ENCODE results near the gene EPB41L2.
"Not testable (repeated sequence)": the region's sequence is repeated elsewhere in the genome, so short reads cannot be mapped to it uniquely, and the experiment has no call there.

Gene EPB41L2

DNA sequence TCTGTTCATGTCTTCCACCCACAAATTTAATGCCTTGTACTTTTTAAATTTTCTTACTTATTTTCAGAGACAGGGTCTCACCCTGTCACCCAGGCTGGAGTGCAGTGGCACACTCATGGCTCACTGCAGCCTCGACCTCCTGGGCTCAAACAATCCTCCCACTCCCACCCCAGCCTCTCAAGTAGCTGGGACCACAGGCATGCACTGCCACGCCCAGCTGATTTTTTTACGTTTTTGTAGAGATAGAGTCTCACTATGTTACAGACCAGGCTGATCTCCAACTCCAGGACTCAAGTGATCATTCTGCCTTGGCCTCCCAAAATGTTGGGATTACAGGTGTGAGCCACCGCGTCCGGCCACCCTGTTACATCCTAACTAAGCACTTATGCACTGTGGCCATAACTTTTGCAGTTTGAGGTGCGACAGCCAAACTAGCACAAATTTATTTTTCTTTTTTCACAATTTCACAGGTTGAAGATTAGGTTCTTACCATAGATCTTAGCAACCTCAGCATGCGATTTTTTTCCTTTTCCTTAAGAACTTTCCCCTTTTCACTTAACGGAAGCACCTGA, 92.1 kb downstream of the EPB41L2 start:
- no peak for DNase-seq

DNA sequence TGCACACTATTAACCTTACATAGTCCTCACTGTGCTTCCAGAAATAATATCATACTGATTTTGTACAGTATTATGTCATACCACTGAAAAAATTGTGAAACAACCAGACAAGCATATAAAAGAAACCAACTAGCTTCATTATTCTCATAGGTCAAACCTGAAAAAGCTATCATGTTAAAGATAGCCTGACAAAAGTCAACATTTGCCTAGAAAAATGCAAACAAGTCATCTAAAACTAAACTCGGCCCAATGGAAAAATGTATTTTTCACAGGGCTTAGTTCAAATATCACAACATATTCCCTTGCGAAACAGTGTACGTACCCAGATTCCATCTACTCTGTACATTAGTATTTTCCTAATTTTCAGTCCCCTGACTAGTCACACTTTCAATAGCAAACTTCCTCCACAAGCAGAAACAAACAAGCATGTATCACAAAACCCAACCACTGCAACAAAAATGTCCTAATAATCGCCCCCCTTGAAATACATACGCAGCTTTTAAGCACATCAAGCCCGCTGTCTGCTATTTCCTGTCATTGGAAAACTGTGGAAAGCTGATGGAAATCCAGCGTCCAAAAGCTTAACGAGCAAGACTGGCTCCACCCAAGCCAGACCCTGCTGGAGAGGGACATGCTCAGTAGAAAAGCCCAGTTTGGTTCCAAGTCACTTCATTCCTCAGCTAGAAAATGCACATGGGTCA, 93.1 kb downstream of the EPB41L2 start:
- no peak for DNase-seq

DNA sequence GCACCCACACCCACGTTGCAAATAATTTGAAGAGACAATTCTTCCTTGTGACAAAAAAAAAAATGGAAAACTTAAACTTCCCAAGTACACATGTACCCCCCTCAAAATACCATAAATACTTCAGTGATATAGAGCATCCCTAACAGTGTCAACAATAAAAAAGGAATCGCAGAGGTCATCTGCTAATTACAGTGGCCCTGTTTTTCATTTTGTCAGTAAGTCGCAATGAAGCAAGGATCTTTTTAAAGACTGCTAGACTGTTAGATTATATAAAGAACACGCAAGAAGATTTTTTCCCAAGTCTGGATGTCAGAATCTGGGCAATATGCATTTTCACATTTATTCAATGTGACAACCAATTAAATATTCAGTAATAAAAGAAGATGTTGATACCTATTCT, 93.9 kb downstream of the EPB41L2 start:
- no peak for DNase-seq

DNA sequence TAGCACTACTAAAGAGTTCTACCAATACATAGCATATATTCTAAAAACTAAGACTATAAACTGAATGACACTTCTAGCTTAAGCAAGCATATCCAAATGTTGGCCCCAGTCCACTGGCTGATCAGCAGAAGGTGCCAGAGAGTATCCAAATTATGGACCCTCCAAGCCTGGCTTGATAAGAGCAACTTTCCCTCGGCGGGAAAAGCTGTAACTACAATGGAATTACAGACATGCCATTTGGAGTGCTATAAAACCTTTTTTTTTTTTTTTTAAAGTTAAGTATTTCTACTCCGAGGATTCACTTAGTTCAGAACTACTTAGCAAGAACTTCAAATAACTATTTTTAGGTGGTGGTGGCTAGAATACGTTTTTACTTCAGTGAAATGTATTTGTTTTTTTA, 94.6 kb downstream of the EPB41L2 start:
- no peak for DNase-seq

DNA sequence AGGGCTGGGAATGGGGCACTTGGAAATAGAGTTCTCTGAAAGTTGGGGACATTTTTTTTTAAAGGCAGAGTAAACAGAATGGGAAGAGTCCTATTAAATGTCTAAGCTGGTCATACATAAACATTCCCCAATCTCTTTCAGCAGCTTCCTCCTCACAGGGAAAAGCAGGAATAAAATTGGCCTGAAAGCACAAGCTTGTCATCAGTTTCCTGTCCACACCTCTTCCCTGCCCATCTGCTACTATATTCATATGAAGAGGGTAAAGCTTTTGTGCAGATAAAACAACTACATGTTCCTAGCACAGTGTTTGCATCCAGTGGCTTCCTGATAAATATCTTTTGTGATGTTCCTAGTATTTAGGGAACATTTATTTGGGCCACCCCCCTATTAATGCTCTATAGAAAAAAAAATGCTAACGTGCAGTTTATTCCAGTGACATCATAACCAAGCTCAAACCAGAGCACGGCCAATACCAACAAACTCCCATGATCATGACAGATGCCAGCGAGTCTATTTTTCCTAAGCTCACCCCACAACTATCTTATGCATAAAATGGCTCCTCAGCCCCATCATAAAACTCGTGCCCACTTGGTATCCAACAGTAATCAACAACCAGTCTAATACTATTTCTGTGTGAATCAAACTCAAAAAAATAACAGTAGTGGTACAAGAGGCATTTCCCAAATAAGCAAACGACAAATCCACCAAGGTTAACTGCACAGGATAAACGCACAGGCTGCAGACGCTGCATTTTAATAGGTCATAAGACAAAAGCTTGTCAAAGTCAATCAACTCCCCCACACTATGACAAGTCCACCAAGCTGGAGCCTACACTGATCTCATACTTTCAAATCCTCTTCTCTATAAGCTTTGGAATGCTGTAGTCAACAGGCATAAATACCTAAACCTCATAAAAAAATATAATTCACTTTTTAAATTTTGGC, 95.3 kb downstream of the EPB41L2 start:
- no peak for DNase-seq

DNA sequence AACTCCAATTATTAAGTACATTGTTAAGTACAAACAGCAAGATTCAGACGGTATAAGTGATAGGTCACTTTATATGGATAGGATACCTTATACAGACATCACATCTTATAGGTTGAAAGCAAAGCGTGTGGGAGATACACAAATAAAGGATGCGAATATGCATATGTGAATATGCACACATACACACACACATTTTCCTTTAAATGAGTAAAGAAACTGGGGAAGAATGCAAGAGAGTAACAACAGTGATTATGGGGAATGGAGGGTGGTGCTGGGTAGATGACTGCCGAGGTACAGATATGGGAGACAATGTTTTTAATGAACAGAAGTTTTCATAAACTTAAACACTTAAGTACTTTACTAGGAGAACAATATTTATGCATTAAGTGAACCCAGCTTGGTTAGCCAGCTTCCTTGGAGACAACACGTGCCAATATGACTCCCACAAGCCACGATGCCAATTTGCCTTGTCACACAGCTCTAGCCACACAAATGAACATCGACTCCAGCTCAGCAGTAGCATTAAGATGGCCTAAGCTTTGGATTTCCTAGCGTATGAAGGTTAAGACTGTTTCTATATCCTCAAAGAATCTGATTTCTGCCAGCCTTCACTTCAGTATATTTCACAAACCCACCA, 96.6 kb downstream of the EPB41L2 start:
- no peak for DNase-seq

DNA sequence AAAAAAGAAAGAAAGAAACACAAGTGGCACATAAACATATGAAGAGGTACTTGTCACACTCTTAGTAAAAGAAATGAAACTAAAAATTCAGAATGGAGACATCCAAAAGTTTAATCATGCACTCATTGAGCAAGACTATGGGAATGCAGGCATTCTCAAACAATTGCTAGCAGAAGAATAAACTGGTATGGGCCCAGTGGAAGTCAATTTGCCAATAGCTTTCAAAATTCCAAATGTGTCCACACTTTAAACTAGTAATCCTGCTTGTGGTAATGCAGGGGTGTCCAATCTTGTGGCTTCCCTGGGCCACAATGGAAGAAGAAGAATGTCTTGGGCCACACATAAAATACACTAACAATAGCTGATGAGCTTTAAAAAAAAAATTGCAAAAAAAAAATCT, 97.4 kb downstream of the EPB41L2 start:
- DNase-seq, result no peak

DNA sequence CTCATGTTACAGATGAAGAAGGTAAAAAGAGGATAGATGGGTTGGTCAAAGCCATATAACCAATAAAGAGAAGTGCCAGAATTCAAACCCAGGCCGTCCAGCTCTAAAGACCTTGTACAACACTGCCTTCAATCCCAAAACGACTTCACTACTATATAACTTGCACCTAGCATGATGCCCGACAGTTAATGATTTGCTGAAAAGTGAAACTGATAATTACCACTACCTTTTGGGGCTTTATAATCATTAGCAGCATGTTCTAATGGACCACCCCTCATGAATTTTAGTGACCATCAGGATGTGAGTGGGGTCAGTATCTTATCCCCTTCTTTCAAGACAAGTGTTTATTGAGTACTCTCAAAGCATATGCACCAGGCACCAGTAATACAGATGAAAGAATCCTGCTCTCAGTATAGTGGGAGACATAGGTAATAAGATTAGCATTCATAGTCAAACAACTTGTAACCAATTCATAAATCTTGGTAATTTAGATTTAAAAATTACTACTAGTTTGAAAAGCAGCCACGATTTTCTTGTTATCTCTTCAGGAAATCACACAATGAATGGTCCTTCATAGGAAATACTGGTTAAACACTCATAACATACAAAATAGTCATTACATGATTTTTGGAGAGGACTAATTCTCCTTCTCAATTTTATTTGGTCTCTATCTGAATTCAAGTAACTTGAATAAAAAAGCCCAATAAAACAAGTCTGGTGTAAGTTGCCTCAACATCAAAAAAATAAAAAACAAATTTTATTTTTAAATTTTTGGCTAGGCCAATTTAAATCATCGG, 98.0 kb downstream of the EPB41L2 start:
- no peak for DNase-seq

DNA sequence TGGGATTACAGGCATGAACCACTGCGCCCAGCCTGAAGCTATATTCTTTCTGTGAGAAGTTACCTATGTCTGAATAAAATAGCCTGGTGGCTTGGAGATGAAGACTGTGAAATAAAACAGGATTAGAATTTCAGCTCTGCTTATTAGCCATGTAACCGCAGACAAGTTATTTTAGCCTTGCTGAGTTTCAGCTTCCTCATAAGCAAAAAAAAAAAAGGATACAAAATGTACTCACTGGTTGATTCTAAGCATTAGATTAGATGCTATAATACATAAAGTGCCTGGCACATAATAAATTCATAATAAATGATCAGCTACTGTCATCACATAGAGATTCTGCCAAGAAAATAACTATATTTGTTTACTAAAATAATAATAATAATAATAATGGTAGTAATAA, 98.8 kb downstream of the EPB41L2 start:
- DNase-seq, result no peak

DNA sequence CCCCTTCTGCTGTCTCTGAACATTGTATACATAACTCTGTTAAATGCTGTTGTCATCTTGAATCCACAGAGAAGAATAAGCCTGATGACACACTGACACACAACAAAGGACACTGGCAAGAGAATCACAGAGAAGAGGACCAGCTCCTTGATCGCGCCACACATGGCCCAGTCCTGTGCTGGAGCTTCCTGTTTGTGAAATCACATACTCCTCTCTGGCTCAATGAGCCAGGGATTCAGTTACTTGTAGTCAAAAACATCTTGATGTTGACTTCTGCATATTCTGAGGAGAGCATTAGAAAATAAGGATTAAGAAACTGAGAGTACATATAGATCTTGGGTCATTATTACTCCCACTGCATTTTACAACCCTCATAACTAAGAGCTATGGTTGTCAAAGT, 100.1 kb downstream of the EPB41L2 start:
- DNase-seq, result no peak

DNA sequence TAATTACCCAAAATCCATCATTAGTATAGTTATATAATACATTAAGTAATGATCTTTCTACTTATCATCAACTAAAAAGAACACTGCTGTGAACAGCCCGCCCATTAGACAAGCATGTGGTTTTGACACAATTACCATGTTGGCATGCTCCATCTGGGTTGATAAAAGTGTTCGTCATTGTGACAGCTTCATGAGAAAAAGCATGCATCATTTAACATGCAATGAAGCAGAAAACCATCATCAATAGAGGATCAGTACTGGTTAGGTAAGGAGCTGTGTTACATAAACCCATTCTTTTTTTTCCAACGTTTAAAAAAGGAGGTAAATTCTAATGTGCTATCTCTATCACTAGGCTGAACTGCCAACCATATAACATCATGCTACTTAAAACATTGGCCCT, 101.9 kb downstream of the EPB41L2 start:
- no peak for DNase-seq

DNA sequence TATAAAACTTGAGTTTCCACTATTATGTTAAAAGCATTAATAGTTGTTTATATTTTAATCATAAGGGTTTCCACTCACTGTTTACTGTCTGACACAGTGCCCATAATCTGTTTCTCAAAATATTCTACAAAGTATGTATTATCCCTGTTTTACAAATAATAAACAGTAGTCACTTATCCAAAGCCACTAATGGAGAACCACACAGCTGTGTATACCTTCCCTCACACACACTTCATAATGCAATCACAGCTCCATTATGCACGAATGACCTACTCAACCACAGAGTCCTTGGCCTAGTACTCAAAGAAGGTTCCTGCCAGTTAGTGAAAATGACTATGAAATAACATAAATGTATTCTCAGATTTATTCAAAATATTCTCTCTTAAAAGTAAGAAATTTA, 103.1 kb downstream of the EPB41L2 start:
- DNase-seq, result no peak

DNA sequence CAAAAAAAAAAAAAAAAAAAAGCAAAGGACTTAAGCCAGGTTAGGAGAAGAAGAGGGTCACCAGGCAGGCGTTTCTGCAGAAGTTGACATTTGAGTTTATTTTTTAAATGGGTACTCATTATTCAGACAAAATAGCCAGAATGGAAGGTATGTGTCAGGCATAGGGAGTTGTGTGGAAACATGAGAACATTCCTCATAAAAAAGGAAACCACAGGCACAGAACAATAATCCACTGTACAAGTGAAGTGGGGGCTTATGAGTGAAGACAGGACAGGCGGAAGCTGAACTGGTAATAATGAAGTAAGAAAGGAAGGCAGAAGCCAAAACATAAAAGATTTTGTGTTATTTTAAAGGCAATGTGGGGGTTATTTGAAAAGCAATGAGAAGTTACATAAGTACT, 104.6 kb downstream of the EPB41L2 start:
- no peak for DNase-seq

DNA sequence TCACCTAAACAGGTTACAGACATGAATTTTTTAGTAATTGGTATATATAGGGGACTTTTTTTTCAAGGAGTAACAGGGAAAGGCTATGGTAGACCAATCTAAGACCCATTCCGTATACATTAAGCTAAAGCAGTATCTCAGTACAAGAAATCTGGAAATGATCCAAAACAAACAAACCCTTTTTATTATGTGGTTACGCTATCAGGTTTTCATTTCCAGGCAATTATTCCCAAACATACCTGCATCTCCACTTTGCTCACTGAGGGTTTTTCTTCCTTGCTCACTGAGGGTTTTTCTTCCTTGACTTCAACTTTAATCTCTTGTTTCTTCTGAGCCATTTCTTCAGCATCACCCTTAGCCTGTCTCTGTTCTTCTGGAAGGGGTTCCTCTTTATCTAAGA, 107.3 kb downstream of the EPB41L2 start:
- DNase-seq, result peak; percentile 14

DNA sequence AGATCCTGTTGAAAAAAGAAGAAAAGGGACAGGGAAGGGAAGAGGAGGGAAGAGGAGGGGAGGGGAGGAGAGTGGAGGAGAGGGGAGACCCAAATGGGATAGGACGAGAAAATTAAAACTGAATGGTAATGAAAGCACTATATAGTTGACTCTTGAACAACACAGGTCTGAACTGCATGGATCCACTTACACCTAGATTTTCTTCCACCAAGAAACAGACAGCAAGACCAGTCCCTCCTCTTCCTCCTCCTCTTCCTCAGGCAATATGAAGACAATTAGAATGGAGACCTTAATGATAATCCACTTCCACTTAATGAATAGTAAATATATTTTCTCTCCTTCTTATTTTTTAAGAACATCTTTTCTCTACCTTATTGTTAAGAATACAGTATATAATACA, 113.5 kb downstream of the EPB41L2 start:
- DNase-seq, result no peak

DNA sequence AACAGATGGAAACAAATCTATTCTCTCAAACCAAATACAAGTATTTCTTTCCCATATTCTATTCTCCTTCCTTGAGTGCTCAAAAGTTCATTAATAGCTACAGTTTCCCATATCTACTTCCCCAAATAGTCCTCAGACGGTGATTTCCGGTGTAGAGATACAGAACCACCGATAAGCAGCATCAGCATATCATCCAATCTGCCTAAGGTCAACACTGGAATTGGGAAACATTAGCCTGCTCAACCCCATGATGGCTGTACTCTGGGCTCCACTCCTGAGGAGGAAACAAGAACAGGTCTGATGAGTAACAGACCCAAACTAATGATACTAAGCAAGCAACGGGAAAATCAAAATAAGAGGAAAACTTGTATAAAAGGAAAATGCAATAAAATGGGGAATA, 115.6 kb downstream of the EPB41L2 start:
- DNase-seq, result no peak

DNA sequence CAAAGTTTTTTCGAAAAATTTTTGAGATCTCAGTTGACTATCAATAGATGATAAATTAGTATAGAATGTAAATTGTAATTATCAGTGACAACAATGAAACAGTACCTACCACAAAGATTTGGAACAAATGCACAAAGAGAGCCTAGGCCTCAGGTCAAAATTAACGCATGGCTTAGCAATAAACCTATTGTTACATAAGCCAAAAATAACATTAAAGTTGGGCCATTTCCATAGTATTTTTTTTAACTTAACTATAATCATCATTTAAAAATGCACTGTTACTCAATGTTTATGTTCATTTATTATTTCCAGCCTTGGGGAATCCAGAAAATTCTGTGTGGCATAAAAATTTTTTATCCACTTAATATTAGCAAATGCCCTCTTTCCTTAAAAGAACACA, 117.0 kb downstream of the EPB41L2 start:
- DNase-seq, result no peak

DNA sequence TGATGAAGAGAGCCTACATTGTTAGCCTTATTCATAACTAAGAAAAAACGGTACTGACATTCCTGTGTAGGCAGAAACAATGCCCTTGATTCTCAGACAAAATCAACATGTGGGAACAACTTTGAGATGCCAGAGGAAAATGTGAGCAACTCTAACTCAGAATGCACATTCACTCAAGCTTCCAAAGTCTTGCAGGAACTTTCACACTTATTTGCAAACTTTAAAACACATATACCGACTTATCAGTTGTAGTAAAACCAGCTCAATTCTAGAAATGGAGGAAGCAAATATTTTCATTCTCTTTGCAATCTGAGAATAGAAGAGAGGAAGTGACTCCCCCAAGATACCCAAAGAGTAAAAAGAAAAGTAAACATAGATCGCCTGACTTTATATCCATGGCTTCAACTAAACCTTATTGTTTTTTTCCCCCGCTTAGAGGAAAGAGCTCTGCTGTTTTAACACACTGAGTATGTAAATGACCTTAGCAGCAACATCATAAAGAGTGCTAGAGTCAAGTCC, 117.6 kb downstream of the EPB41L2 start:
- DNase-seq, result no peak

DNA sequence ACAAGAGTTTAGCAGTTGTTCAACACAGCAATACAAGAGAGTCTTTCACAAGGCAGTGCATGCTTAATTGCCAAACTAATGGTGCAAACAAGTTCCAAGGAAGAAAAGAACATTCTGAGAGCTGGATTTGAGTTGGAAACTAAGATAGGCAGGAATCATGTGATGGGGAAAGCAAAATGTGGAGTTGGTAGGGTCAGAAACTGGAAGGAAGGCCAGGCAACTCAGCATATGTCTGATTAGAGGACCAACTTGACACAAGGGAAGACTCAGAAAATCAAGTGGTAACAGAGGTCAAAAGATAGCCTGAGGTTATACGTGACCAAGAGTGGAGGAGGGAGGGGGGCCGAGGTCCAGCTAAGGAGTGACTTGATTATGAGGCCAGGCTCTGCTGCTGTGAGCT, 118.6 kb downstream of the EPB41L2 start:
- DNase-seq, result no peak

DNA sequence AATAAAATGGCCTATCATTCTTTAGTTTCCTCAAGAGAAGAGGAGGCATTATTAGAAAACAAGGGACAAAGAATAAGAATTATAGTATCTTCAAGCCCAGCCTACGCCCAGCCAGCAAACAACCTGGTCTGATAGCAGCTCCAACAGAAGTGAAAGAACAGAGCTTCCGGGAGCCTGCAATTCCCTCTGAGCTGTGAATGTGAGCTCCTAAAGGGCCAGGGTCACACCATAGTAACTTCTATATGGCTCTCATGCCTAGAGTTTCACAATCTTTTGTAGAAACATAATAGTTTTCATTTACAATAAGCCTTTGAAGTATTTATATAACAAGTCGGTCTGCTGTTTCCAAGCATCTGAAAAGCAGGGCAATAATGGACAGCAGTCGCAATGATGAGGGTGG, 119.3 kb downstream of the EPB41L2 start:
- no peak for DNase-seq

DNA sequence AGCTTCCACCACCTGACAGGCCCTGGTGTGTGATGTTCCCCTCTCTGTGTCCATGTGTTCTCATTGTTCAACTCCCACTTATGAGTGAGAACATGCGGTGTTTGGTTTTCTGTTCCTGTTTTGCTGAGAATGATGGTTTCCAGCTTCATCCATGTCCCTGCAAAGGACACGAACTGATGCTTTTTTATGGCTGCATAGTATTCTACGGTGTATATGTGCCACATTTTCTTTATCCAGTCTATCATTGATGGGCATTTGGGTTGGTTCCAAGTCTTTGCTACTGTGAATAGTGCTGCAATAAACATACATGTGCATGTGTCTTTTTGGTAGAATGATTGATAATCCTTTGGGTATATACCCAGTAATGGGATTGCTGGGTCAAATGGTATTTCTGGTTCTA, 120.3 kb downstream of the EPB41L2 start:
- DNase-seq, result not testable (repeated sequence)

DNA sequence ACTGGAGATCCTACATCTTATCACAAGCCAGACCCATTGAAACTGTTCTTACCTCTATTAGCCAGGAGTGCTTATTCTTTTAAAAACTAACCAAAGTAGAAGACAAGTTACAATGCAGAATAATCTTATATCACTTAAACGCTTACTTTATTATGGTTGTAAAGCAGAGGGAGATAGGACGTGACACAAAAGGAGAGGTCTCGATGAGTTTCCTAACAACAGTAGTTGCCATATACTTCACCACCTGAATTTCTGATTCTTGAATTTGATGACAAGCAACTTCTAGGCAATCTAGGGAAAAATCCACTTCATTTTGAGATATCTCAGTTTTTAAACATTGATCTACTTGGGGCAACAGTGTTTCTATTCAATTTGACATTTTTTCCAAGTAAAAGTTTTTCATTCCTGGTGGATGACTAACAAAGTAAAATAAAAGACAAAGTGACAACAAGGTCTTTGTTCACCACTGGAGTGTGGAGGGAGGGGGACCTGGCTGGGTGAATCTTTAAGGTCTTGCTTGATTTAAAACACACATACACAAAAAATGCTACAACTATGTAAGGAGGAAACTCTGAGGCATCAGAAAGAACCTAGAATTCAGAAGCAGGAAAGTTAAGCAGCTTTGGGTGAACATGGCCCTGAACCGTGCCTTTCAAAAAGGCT, 125.0 kb downstream of the EPB41L2 start:
- DNase-seq, result no peak
